Stimulated activated CD8-positive, alpha-beta memory T cell treated with anti-CD3 and anti-CD28 coated beads, Interleukin-7, amount 100 ng/mL, for 4 hours (primary cell): Measurements from ENCODE around the gene DMPK.

Source experiments
- DNase-seq, 2 donors: peaks; one replicate each; pipeline ENCODE4 v3.0.0-alpha.2; 2020; ENCODE audit warnings: low read depth in 2 of 2

The DMPK gene

DNA sequence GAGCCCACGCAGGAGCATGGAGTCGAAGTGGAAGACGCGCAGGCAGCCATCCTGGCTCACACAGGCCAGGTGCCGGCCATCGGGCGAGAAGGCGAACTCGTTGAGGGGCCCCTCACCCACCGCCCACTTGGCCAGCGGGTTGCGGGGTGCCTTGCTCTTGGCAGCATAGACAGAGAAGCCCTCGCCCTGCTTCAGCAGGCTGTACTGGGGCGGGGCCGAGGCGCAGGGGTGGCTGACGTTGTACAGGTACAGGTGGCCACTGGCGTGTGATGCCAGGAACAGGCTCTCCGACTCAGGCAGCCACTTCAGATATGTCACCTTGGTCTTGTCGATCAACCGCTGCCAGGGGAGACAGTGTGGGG lies 4.2 kb upstream of the DMPK start:
- DNase-seq, result no peak

DNA sequence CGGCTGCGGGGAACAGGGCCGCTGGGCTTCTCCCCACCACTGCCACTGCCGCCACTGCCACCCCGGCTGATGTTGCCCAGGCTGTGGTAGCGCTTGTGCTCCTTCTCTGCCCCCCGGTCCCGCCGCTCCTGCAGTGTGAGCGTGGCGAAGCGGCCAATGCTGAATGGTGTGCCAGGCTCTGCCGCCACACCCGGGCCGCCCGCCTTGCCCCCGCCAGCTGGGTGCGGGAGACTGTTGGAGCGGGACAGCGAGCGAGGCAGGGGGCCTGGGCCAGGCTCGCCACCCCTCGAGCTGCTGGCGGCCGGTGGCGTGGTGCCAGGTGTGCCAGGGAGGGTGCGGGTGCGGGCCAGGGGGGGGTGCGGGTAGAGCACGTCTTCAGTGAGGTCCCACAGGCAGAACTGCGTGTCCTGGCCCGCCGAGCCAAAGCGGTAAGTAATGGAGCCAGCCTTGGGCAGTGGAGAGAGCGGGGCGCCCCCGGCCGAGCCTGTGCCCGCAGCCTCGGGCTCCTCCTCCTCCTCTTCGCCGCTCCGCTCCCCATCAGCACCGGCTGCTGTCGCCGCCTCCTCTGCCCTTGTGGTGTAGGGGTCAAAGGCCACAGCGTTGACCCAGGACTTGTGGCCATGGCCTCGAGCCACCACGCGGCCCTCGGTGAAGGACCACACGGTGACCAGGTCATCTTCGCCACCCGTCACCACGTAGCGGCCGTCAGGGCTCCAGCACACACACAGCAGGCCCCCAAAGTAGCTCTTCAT lies 3.7 kb upstream of the DMPK start:
- DNase-seq, result no peak

DNA sequence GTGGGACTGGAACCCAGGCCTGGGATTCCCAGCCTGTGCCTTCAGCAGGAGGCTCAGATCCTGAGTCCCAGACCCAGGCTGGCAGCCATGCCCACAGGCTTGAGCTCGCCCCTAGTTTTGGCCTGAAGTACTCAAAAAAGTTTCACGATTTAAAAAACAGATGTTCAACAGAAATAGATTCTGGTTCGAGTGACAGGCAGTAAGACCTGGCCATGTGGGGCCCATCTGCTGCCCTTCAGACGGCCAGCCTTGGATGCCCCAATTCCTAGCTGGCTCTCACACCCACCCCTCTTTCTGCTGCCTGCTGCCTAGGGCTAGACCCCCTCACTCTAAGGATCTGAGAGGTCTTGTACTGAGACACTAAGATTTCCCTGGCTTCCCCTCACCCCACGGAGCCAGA lies 2.8 kb upstream of the DMPK start:
- DNase-seq, result no peak

DNA sequence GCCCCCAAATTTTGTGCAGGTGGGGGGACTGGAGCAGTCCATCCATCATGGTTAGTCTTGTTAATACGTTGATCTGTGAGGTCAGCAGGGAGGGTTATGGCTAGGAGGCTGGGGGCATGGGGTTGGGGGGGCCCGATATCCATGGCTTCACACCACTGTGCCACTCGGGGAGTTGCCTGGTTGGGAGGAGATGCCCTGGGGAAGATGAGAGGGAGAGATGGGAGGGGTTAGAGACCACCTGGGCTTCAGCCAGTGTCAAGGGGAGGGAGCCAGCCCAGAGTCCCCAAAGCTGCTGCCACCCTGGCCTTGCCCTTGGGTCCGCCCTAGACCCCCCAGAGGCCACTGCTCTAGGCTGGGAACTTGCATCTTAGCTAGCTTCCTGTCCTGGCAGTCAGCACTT lies 1.8 kb upstream of the DMPK start:
- DNase-seq, result no peak

DNA sequence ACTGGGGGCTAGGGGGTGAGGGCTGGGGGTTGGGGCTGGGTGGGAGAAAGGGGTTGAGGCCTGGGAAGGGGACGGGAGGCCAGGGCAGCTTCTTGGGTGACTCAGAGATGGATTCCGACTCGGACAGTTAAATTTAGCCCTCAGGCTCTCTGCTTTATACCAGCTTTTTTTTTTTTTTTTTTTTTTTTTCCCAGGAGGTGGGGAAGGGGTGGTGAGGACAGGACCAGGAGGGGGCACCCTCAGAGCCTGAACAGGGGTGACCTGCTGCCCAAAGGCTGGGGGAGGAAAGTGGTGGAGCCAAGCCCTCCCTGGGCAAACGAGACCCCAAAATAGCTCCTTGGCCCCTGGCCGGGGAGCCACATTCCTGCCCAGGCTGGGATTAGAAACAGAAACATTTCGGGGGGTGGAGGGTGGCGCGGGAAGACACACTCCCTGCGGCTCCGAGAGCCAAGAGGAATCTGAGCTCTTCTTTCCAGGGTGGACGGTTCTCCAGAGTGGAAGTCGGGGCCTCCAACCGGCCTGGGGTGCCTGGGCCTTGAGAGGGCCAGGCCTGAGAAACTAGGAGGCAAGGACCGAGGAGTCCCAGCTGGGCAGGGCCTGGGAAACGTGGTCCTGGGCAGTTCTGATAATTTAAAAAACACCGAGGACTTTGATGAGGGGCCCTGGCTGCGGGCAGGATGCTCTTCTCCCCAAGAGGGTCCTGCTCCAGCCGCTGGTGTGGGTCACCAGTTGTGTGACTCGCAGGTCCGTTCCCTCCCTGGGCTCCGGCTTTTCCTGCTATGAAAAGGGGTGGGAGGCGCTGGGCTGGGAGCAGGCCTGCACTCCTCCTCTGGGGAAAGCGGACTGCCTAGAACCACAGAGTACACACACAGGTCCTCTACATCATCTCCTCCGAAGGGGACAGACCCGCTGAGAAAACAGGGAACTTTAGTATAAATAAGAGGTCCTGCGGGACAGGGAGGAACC lies 813 bp upstream of the DMPK start:
- DNase-seq, result no peak

DNA sequence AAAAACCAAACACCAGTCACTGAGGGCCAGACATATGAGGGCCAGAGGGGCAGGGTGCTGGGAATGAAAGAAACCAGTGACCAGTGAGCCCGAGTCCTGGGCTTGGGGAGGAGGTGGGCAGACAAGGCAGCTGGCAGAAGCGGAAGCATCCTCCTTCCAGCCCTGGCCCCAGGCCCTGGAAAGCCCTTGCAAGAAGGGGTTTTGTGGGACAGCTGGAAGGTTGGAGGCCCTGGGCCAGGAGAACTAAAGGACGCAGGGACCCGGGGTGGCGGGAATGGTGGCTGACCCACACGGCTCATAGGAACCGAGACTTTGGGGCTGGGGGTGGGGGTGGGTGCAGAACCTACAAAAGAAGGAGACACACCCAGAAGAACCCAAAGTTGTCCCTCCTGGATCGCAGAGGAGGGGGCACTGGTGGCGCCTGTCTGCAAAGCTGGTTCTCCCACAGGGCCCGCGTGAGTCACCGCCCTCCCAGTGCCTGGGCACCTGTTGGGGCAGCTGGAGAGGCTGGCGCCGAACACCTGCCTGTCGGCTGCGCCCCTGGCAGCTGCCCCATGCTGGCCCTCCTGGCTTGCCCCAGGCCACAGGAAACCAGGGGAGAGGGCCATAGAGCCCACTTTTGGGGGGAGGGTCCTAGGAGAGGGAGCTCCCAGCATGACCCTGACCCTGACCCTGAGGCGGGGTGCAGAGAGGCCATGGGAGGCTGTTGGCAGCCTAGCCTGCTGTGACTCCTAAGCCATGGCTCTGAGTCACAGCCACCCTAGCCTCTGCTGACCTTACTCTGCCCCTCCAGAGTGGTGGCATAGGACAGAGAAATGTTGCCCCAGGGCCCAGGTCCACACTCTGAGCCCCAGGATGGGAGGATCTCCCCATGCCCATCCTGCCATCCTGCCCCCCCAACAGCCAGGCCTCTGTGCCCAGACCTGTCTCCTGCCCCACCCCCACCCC lies 802 bp downstream of the DMPK start:
- no peak for DNase-seq

DNA sequence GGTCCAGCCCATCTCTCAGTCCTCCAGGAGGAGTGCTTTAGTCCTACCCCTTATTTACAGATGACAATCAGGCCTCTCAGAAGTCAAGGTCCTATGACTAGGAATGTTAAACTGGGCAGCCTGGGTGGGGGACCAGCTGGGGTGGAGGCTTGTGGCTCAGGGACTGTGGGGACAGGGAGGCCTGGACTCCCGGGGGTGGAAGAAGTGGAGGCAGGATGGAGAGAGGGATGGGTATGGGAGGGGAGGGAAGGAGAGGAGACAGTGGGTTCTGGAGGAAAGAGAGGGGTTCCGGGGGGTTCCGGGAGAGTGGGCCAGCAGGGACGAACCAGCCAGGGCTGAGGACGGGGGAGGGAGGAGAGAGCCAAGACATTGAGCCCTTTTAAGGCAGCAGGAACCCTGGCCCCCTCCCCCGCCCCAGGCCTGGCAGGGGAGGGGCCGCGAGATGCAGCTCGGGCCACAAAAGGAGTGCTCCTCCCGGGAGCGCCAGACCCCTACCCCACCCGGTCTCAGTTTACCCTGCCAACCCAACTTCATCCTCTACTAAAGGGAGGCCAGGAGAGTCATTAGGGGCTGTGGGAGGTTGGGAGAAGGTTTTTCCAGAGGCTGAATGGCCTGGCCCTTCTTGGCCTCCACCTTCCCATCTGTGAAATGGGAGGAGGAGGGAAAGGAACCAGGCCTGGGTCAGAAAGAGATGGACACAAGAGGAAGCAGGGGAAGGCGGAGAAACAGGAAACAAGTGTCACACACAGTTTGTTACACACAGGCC lies 1.7 kb downstream of the DMPK start:
- no peak for DNase-seq

DNA sequence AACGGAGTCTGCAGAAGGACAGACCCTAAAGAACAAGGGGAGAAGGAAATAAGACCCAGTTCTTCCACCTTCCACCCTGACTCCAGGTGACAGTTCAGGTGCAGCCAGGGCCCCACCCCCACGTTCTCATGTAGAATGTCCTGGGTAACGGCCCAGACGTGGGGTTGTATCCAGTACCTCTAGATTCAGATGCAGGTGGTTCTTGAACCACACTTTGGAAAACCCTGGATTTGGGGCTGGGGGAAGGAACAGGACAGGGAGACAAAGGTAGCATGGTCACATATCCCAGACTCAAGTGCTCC lies 2.2 kb downstream of the DMPK start:
- DNase-seq, result no peak

DNA sequence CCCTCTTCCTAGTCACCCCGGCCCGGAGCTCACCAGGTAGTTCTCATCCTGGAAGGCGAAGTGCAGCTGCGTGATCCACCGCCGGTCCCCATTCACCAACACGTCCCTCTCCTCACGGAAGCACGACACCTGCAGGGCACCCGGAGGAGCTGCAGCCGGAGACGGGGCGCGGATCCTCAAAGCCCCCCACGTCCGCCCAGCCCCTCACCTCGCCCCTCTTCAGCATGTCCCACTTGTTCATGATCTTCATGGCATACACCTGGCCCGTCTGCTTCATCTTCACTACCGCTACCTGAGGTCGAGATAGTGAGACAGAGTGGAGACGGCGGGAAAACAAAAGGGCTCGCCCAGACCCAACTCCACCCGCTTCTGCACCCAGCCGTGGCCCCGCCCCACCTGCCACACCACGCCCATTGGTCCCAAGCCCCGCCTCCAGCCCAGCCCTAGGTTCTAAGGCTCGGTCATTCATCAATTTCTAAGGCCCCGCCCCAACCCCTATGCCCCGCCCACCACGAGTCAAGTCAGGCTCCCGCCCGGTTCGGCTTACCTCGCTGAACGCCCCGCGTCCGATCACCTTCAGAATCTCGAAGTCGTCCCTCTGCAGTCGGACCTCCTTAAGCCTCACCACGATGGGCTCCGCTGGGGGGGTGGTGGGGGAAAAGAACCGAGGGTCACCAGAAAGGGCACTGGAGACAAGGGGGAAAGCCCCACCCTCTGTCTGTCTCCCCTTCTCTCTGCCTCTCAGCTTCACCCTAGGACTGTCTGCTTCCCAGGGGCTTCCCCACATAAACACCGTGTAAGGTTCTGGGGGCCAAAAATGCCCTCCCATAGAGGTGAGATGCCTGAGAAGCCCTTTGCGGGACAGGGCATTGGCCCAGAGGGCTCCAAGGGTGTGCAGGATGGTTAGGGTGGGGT lies 2.8 kb downstream of the DMPK start:
- peak; percentile 64 to 65 for DNase-seq

DNA sequence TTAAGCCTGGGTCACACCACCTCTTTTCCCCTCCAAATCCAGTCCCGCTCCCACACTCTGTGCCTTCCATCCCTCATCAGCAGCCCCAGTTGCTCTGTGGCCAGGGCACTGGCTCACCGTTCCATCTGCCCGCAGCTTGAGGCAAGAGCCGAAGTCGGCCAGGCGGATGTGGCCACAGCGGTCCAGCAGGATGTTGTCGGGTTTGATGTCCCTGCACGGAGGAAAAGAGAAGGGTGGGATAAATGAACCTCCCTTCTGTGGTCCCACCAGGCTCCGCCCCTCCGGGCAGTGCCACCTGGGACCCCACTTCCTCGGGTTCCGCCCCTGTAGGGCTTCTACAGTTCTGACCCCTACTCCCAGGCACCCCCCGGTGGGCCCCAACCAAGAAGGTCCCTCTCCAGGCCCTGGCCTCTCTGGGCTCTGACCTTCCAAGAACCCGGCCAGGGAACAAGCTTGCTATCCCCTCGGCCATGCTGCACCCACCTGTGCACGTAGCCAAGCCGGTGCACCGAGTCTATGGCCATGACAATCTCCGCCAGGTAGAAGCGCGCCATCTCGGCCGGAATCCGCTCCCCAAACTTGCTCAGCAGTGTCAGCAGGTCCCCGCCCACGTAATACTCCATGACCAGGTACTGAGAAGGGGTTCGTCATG lies 4.2 kb downstream of the DMPK start:
- no peak for DNase-seq

DNA sequence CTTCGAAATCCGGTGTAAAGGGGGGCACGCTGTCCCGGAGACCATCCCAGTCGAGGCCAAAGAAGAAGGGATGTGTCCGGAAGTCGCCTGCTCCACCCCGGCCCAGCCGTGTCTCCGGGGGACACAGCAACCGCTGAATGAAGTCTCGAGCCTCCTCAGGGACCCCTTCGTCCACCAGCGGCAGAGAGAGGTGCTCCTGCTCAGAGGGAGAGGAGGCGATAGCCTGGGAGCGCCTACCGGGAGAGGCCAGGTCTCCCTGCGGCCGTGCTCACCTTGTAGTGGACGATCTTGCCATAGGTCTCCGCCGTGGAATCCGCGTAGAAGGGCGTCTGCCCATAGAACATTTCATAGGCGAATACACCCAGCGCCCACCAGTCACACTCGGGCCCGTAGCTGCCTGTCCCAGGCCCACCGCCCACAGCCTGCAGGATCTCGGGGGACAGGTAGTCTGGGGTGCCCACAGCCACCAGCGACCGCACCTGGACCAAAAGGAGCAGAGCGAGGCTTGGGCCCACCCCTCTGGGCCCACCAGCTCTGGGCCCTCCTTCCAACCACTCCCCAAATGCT lies 4.8 kb downstream of the DMPK start:
- DNase-seq, result no peak

DNA sequence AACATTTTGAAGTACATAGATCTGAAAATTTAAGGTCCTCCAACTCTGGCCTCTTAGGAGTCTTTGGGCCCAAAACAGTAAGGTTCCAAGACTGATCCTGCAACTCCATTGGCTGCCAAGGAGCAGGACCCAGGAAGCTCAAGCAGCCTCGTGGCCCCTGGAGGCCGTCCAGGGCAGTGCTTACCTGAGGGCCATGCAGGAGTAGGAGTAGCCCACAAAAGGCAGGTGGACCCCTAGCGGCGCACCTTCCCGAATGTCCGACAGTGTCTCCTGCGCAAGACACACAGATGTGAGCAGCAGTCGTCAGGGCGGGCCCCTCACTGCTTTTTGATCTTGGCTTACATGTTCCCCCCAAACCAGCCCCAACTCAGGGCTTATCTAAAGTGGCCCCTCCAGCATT lies 7.5 kb downstream of the DMPK start:
- DNase-seq, result no peak

DNA sequence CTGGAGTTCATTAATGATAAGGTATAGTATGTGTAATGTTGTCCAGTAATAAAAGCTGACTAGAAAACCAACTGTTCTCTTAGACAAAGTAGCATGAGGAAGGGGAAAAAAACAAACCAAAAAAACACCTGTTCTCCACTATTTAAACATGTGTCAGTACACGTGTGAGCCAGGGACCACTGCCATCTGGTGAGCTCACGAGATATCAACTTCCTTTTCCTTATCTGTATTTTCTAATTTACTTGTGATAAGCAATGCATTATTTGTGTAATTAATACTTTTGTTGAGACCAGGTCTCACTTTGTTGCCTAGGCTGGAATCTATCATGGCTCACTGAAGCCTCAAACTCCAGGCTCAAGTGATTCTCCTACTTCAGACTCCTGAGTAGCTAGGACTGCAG lies 8.9 kb downstream of the DMPK start:
- no peak for DNase-seq

DNA sequence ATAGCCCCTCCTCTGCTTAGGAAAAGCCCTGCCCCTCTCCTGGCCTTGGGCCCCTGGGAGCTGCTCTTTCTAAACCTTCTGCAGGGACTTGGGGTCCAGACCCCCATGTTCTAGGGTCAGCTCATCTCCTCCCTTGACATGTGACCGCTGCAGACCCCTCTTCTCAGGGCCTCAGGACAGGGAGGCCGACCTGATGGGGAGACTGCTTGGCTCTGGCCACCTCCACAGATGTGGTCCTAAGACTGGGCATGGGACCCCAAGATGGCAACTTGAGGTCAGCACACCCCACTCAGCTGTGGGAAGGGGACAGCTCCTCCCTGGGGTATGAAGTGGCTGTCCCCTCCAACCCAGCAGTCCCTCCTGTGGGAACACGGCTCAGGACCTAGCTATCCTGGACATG lies 9.4 kb downstream of the DMPK start:
- no peak for DNase-seq

DNA sequence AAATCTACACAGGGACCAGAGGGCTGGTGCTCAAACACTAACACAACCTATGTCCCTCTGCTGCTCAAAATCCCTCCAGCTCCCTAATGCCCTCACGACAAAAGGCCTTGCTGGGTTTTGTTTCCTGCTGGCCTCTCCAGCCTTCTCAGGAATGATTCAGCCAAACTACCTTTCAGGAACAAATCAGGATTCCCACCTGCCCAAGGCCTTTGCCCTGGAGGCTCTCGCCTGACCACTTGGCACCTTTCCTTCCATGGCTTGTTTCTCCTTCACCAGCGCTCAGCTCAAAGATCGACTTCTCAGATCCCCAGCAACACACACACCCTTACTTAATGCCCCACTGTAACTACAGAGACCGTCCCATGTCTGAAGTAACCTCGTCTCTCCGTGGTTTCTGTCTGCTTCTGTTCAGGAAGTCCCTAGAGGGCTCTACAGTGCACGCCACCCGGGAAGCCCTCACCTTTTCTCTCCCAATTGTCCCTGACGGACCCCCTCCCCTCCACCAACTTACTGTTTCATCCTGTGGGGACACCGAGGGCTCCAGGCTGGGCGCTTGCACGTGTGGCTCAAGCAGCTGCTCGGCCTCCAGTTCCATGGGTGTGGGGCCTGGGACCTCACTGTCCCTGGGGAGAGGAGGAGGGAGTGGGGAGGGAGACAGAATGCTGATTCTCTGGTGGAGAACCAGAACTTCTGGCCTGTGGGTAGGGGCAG lies 10.0 kb downstream of the DMPK start:
- no peak for DNase-seq

DNA sequence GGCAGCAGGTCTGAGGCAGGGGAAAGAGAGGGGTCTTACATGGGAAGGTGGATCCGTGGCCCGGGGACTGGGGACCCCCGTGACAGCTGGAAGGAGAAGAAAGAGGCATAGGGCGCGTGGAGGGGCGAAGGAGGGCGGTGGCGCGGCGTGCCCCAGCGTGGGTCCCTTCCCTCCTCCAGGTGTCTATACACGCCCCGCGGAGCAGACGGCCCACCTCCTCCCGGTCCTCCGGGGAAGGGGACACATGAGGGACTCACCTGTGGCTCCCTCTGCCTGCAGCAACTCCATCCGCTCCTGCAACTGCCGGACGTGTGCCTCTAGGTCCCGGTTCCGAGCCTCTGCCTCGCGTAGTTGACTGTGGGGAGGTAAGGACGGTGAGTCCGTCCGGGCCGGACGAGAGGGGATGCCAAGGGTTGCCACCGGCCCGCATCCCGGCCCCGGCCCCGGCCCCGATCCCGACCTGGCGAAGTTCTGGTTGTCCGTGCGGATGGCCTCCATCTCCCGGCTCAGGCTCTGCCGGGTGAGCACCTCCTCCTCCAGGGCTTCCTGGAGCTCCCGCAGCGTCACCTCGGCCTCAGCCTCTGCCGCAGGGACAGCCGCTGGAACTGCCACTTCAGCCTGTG lies 10.9 kb downstream of the DMPK start:
- DNase-seq, result no peak

DNA sequence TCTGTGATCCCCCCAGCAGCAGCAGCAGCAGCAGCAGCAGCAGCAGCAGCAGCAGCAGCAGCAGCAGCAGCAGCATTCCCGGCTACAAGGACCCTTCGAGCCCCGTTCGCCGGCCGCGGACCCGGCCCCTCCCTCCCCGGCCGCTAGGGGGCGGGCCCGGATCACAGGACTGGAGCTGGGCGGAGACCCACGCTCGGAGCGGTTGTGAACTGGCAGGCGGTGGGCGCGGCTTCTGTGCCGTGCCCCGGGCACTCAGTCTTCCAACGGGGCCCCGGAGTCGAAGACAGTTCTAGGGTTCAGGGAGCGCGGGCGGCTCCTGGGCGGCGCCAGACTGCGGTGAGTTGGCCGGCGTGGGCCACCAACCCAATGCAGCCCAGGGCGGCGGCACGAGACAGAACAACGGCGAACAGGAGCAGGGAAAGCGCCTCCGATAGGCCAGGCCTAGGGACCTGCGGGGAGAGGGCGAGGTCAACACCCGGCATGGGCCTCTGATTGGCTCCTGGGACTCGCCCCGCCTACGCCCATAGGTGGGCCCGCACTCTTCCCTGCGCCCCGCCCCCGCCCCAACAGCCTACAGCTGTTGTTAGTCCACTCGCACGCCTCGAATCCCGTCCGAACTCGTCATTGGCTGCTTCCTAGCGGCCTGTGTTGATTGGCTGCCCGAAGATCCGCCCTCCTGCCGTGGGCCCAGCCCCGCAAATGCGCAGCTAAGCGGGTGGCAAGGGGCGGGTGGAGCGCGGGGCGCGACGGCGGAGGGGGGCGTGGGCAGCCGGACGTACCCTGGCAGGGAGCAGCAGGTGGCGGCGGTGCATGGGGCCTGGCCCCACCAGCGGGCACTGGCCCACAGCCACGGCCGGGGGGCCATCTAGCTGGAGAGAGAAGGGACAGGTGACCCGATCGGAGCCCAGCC lies 11.8 kb downstream of the DMPK start:
- DNase-seq, result peak; percentile 78 to 85
